Measurements from ENCODE around the gene TSEN15. TPM values are rescaled to one million over a fixed set of nuclear protein-coding genes. Genes with fewer than 3 reads are reported as not detected.

Gene TSEN15
- total and polyA plus RNA-seq, 9 of the 15 experiments (the other 6 are each of a cell fraction or from before 2014, with no cell fraction given) = 25.6 to 121 (median 91.3) TPM

DNA sequence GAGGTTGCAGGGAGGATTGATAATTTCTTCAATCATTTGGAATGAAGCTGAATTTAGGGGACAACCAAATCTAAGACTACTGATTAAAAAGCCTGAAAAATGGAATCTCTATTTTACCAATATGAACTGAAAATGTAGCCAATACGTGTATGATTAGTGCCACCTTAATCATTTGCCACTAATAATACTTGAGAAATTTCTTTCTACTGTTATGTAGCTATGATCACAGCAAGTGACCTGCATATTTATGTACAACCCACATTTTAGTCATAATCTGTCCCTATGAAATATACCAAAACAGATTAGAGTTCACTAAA is 20.5 kb upstream of the TSEN15 start:
- Histone ChIP-seq H3K9ac (ENCODE audit: insufficient read depth in 1 of 2, low read depth in 2 of 2, low read length in 2 of 2) (peak overlapping the region in 1 of 2 experiments; percentile 74; a peak in 2 of 4 replicates), H3K4me1 (replicated peaks in 1 of 2; ENCODE audit: control insufficient read depth in 2 of 2, insufficient read depth in 2 of 2, low read length in 2 of 2) (peaks cover 17 to 77% of the 10 kb centered on the region in 2 experiments), H3K27ac (ENCODE audit: extremely low read depth, low read depth, low read length) (peak overlapping the region; percentile 89), H3K79me2 (ENCODE audit: control insufficient read depth, insufficient read depth, low read length) (peaks cover 92% of the 10 kb centered on the region), H4K20me1 (replicated peaks; ENCODE audit: control insufficient read depth, insufficient read depth, low read length) (no peaks in the 10 kb centered on the region), H3K9me3 (replicated peaks; ENCODE audit: control insufficient read depth, insufficient read depth, low read depth, low read length) (no peaks in the 10 kb centered on the region), H3K36me3 (ENCODE audit: control insufficient read depth, insufficient read depth, low read length) (no peaks in the 10 kb centered on the region; the same call in 2 of the 3 replicates), H3K27me3 (ENCODE audit: control insufficient read depth in 2 of 2, insufficient read depth in 2 of 2, low read length in 2 of 2) (no peaks in the 10 kb centered on the region), H3K4me2 (ENCODE audit: insufficient read depth, low read length) (peak overlapping the region; percentile 63; the same call in 1 of the 2 replicates), H3K4me3 (no peak overlapping the region), H3K9me1 (ENCODE audit: control insufficient read depth, insufficient read depth, low read length) (no peaks in the 10 kb centered on the region), H2AFZ (ENCODE audit: low read depth, low read length) (0 out of 2 replicates have a peak overlapping the region, but pooled peaks have one; percentile 72)
- no TSS peak for BruUV-seq (replicated peaks)
- in situ Hi-C loops (cut with MboI) = no loop called here
- FAIRE-seq (no peak), ATAC-seq (no peak), DNase-seq (ENCODE audit: extremely low read depth in 1 of 4, low spot score in 3 of 4) (no peak)
- WGBS (ENCODE audit: insufficient coverage, low coverage, missing lambda C conversion rate) = 0% methylated on average over 1 of the region's 1 CpG
- intact Hi-C loops (cut with micrococcal nuclease) = loop anchor here (1.0 to 5.0 kb wide), 5 partner anchors 21 to 374 kb away; no protein-coding TSS in a partner anchor
- ChIA-PET CTCF (ENCODE audit: low intra/inter-chr PET ratio) (no interaction called here), POLR2A (interaction anchor here (0.8 to 2.8 kb wide), 6 partner anchors 10 to 34 kb away, joined by 3 to 16 read pairs (median 4); partner anchors contain the start of gene TSEN15)
- peak; percentile 54; the same call in 1 of the 2 replicates for TF ChIP-seq MECOM (CRISPR knock-in tag; IDR thresholded peaks at IDR 0.05)
- TF ChIP-seq POLR2H (tag; IDR thresholded peaks at IDR 0.05; ENCODE audit: low read depth) = peak; percentile 87; the same call in 1 of the 2 replicates
- TF ChIP-seq ZNF436 (CRISPR knock-in tag; IDR thresholded peaks at IDR 0.05) = 0 out of 2 replicates have a peak, but pooled peaks have one; percentile 1
- TF ChIP-seq, protein P1, sequence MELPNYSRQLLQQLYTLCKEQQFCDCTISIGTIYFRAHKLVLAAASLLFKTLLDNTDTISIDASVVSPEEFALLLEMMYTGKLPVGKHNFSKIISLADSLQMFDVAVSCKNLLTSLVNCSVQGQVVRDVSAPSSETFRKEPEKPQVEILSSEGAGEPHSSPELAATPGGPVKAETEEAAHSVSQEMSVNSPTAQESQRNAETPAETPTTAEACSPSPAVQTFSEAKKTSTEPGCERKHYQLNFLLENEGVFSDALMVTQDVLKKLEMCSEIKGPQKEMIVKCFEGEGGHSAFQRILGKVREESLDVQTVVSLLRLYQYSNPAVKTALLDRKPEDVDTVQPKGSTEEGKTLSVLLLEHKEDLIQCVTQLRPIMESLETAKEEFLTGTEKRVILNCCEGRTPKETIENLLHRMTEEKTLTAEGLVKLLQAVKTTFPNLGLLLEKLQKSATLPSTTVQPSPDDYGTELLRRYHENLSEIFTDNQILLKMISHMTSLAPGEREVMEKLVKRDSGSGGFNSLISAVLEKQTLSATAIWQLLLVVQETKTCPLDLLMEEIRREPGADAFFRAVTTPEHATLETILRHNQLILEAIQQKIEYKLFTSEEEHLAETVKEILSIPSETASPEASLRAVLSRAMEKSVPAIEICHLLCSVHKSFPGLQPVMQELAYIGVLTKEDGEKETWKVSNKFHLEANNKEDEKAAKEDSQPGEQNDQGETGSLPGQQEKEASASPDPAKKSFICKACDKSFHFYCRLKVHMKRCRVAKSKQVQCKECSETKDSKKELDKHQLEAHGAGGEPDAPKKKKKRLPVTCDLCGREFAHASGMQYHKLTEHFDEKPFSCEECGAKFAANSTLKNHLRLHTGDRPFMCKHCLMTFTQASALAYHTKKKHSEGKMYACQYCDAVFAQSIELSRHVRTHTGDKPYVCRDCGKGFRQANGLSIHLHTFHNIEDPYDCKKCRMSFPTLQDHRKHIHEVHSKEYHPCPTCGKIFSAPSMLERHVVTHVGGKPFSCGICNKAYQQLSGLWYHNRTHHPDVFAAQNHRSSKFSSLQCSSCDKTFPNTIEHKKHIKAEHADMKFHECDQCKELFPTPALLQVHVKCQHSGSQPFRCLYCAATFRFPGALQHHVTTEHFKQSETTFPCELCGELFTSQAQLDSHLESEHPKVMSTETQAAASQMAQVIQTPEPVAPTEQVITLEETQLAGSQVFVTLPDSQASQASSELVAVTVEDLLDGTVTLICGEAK (IDR thresholded peaks at IDR 0.05) = no peak; the same call in 1 of the 2 replicates
- TF ChIP-seq, protein P1 (CRISPR knock-in tag; IDR thresholded peaks at IDR 0.05) = no peak
- TF ChIP-seq GTF2E2 (tag; IDR thresholded peaks at IDR 0.05) = peak; percentile 60; the same call in 1 of the 2 replicates
- 0 out of 2 replicates have a peak, but pooled peaks have one; percentile 2 for TF ChIP-seq TEAD2 (tag; IDR thresholded peaks at IDR 0.05)
- no peak for TF ChIP-seq MYBL2 (IDR thresholded peaks at IDR 0.05; ENCODE audit: low read depth)
- TF ChIP-seq MYBL2 (CRISPR knock-in tag; IDR thresholded peaks at IDR 0.05; ENCODE audit: borderline replicate concordance) = no peak
- peak; percentile 28; the same call in 1 of the 2 replicates for TF ChIP-seq ZNF174 (CRISPR knock-in tag; IDR thresholded peaks at IDR 0.05)
- TF ChIP-seq PHTF2 (CRISPR knock-in tag; IDR thresholded peaks at IDR 0.05) = no peak
- TF ChIP-seq DIDO1 (tag; IDR thresholded peaks at IDR 0.05; ENCODE audit: low read depth) = no peak

Measured in K562 (cell line).